HUES48 (cell line): Measurements from ENCODE around the gene SYCN.
"Not testable (repeated sequence)": the region's sequence is repeated elsewhere in the genome, so short reads cannot be mapped to it uniquely, and the experiment has no call there.

Experiments used
- H3K27ac ChIP-seq: one replicate; pipeline ENCODE4 v1.7.0; 2013; ENCODE audit warnings: low read depth, low read length, inconsistent platforms
- H3K27me3 ChIP-seq: 2 replicates; pipeline ENCODE4 v1.6.1; 2013; ENCODE audit warnings: mild to moderate bottlenecking, low read length; ENCODE audit not compliant: control insufficient read depth, insufficient read depth
- H3K36me3 ChIP-seq: 2 replicates; pipeline ENCODE4 v1.6.1; 2013; ENCODE audit warnings: low read length; ENCODE audit not compliant: control insufficient read depth, insufficient read depth
- H3K4me1 ChIP-seq: 2 replicates; pipeline ENCODE4 v1.6.1; 2013; ENCODE audit warnings: mild to moderate bottlenecking, low read length; ENCODE audit not compliant: control insufficient read depth, insufficient read depth
- H3K4me3 ChIP-seq: 2 replicates; pipeline ENCODE4 v1.5.1; 2013; ENCODE audit warnings: mild to moderate bottlenecking, low read depth, low read length
- H3K9ac ChIP-seq: 2 replicates; pipeline ENCODE4 v1.6.1; 2013; ENCODE audit warnings: mild to moderate bottlenecking, low read depth, low read length, moderate library complexity
- H3K9me3 ChIP-seq: 2 replicates; pipeline ENCODE4 v1.6.1; 2013; ENCODE audit warnings: low read length; ENCODE audit not compliant: control insufficient read depth, insufficient read depth

The SYCN gene

DNA sequence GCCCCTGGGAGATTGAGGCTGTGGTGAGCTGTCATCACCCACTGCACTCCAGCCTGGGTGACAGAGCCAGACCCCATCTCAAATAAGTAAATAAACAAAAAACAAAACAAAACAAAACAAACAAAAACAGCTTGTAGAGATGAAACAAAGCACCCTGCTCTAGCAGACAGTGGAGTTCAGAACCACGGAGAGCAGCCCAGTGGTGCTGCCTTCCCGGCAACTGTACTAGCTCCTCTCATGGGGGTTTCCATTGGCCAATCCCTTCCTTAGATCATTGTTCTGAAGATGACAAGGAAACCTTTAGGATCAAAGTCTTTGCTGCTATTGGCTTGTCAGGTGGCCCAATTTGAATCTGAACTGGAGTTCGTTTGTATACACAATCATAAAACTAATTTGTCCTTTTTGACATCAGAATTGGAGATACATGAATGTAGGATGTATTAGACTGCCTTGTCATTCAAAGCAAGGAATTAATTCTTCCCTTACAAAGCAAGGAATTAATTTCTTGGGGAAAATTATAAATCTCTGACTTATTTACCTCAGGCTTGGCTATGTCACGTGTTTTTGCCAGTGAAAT, 19.7 kb upstream of the SYCN start:
- H3K9me3 ChIP-seq: no peaks in the 10 kb centered on the region
- H3K4me1 ChIP-seq: no peaks in the 10 kb centered on the region
- no peak overlapping the region for H3K9ac ChIP-seq
- no peak overlapping the region for H3K4me3 ChIP-seq
- H3K27ac ChIP-seq: no peak overlapping the region
- no peaks in the 10 kb centered on the region for H3K36me3 ChIP-seq
- H3K27me3 ChIP-seq: 0 out of 2 replicates have a peak, but pooled peaks cover 5% of the 10 kb centered on the region

DNA sequence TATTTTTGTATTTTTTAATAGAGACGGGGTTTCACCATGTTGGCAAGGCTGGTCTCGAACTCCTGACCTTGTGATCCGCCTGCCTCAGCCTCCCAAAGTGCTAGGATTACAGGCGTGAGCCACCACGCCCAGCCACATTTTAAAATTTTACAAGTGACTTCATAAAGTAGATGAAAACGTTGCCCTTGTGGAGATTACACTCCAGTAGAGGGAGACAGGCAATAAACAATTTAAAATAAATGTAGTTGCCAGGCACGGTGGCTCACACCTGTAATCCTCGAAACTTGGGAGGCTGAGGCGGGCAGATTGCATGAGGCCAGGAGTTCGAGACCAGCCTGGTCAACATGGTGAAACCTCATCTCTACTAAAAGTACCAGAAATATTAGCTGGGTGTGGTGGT, 15.0 kb upstream of the SYCN start:
- not testable (repeated sequence) for H3K36me3 ChIP-seq, H3K4me1 ChIP-seq

DNA sequence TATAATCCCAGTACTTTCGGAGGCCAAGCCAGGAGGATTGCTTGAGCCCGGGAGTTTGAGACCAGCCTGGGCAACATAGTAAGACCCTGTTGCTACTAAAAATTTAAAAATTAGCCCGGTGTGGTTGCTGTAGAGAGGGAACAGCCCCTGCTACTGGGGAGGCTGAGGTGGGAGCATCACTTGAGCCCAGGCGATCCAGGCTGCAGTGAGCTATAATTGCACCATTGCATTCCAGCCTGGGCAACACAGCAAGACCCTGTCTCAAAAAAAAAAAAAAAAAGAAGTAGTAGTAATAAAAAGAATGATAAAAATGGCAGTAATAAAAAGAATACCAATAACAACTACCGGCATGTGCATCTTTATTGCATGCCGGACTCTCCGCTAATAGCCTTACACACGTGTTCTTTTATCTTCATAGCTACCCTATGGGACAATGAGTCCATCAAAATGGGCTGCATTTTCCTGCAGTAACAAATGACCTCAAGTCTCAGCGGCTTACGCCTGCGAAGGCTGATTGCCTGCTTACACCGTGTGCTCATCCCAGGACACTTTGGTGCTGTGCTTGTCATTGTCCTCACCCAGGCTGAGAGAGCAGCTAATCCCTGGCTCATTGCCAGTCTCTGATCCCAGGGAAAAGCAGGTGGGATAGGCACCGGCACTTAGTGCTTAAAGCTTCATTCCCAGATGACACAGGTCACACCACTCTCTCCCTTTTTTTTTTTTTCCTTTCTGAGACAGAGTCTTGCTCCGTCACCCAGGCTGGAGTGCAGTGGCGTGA, 14.4 kb upstream of the SYCN start:
- no peaks in the 10 kb centered on the region for H3K4me1 ChIP-seq

More for the DNA sequence above, 15.0 kb upstream of the SYCN start:
- not testable (repeated sequence) for H3K4me3 ChIP-seq, H3K27ac ChIP-seq, H3K9ac ChIP-seq, H3K27me3 ChIP-seq, H3K9me3 ChIP-seq

DNA sequence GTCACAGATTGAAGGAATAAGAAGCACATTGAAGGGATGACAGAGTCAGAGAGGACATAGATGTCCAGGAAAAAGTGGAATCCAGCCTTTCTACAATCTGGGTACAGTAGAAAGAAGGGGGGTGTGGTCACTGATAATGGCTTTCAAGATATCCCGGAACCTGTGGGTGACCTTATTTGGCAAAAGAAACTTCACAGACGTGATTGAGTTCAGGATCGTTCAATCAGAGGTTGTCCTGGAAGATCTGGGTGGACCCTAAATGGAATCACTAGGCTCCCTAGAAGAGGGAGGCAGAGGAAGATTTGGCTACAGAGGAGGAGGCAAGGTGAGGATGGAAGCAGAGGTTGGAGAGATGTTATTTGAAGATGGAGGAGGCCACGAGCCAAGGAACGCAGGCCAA, 13.0 kb upstream of the SYCN start:
- Histone ChIP-seq H3K9me3 (no peaks in the 10 kb centered on the region), H3K36me3 (no peaks in the 10 kb centered on the region), H3K9ac (no peak overlapping the region), H3K4me3 (no peak overlapping the region), H3K27ac (no peak overlapping the region), H3K27me3 (no peaks in the 10 kb centered on the region), H3K4me1 (no peaks in the 10 kb centered on the region)

More for the DNA sequence above, 14.4 kb upstream of the SYCN start:
- H3K4me3 ChIP-seq: no peak overlapping the region
- H3K27me3 ChIP-seq: no peaks in the 10 kb centered on the region
- no peak overlapping the region for H3K9ac ChIP-seq
- no peaks in the 10 kb centered on the region for H3K36me3 ChIP-seq
- H3K9me3 ChIP-seq: no peaks in the 10 kb centered on the region
- no peak overlapping the region for H3K27ac ChIP-seq

DNA sequence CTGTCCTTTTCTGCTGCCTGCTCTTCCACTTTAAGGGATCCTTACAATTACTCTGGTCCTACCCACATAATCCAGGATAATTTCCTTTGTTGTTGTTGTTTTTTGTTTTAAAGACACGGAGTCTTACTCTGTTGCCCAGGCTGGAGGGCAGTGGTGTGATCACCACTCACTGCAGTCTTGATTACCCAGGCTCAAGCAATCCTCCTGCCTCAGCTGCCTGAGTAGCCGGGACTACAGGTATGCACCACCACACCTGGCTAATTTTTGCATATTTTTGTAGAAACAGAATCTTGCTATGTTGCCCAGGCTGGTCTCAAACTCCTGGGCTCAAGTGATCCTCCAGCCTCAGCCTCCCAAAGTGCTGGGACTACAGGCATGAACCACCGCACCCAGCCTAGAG, 11.3 kb upstream of the SYCN start:
- not testable (repeated sequence) for H3K27ac ChIP-seq, H3K27me3 ChIP-seq, H3K4me1 ChIP-seq, H3K9me3 ChIP-seq, H3K36me3 ChIP-seq, H3K4me3 ChIP-seq, H3K9ac ChIP-seq

DNA sequence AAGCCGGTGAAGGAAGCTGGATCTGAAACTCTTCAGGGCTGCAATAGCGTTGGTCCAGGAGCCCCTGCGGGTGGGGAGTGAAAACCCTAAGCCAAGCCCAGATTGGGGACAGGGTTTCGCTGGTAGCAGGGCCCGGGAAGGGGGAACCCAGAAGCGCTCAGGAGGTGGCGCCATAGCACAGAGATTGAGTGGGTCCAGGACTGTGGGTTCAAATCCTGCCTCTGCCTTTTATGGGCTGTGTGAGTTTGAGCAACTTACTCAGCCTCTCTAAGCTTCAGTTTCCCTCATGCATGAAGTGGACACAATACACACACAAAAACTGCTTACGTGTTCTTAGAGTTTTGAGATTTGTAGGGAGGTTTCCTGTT, 8.3 kb upstream of the SYCN start:
- H3K9me3 ChIP-seq: no peaks in the 10 kb centered on the region
- H3K27me3 ChIP-seq: no peaks in the 10 kb centered on the region
- H3K9ac ChIP-seq: no peak overlapping the region
- no peak overlapping the region for H3K27ac ChIP-seq
- H3K36me3 ChIP-seq: no peaks in the 10 kb centered on the region
- no peaks in the 10 kb centered on the region for H3K4me1 ChIP-seq
- no peak overlapping the region for H3K4me3 ChIP-seq

DNA sequence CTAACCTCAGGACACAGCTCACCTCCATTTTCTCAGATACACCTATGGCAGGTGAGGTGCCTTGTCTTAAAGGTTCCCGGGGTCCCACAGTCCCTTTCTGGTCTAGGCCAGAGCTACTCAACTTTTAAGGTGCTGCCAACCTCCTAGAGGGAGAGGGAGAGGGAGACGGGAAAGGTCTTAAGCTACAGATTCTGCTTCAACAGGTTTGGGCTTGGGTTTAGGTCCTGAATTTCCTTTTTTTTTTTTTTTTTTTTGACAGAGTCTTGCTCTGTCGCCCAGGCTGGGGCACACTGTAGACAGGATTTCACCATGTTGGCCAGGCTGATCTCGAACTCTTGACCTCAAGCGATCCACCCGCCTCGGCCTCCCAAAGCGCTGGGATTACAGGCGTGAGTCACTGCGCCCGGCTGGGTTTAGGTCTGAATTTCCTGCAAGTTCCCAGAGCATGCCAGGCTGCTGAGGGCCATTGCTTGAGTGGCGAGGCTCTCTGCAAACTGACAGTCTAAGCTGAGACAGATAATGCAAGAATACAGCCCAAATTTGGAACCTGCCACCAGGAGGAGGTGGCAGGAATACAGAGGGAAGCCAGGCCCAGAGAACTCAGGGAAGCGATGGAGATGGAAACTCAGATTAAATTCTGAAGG, 7.8 kb upstream of the SYCN start:
- Histone ChIP-seq H3K9me3 (no peaks in the 10 kb centered on the region), H3K4me3 (no peak overlapping the region), H3K4me1 (no peaks in the 10 kb centered on the region), H3K9ac (no peak overlapping the region), H3K27ac (no peak overlapping the region), H3K36me3 (no peaks in the 10 kb centered on the region), H3K27me3 (no peaks in the 10 kb centered on the region)

DNA sequence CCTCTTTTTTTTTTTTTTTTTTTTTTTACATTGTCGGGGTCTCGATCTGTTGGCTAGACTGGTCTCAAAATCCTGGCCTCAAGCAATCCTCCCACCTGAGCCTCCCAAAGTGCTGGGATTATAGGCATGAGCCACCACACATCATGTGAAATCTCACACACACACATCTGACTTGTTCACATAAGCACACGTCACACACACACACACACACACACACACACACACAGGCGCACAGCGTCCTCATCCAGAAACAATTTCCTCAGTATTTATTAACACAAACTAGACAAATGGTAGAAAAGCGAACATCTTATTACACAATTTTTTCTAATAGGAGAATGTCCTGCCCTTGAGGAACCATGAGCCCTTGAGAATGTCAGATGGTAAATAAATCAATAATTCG, 5.1 kb upstream of the SYCN start:
- Histone ChIP-seq H3K36me3 (no peaks in the 10 kb centered on the region), H3K27ac (no peak overlapping the region), H3K9me3 (no peaks in the 10 kb centered on the region), H3K4me3 (no peak overlapping the region), H3K9ac (no peak overlapping the region), H3K4me1 (no peaks in the 10 kb centered on the region), H3K27me3 (peaks cover 9% of the 10 kb centered on the region)

DNA sequence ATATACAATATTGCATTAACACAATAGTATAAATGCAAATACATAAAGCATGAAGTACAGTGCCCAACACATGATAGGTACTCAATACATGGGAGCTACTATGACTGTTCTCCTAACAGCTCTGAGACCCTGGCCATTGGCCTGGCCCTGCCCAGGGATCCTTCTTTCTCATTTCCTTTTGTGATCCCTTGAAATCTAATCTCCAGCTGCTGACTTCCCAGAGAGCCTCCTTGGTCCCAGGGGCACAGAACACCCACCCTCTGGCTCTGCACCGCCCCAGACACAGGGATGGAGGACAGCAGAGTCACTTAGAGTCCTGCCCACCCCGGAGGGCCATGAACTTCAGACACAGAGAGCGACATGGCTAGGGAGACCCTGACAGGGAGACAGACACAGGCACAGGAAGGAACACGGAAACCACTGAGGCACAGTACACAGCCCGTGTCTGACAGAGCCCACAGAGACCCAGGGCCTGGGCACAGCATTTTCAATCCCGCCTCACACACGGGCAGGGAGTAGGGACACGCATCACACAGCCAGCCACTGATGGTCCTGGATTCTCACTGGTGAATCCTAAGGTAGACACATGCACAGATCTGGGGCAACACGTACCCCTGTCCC, 4.2 kb upstream of the SYCN start:
- Histone ChIP-seq H3K4me3 (no peak overlapping the region), H3K4me1 (no peaks in the 10 kb centered on the region), H3K9ac (no peak overlapping the region), H3K36me3 (no peaks in the 10 kb centered on the region), H3K27me3 (peaks cover 18% of the 10 kb centered on the region), H3K27ac (no peak overlapping the region), H3K9me3 (no peaks in the 10 kb centered on the region)

DNA sequence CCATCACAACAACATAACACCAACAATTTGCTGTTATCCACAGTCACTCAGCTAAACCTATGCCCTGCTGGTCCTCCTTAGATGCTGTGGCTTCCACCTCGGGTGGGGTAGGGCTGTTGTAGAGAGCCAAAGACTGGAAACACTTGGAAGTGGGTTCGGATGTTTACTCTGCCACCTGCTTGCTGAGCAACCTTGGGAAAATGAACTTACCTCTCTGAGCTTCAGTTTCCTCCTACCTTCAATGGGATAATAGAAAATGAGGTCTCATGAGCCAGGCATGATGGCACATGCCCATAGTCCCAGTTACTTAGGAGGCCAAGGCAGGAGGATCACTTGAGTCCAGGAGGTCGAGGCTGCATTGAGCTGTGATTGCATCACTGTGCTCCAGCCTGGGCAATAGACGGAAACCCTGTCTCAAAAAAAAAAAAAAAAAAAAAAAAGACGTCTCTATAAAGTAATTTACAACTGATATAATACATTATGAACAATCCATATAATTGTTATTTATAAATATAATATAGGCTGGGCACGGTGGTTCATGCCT, 3.3 kb upstream of the SYCN start:
- Histone ChIP-seq H3K9ac (no peak overlapping the region), H3K9me3 (no peaks in the 10 kb centered on the region), H3K36me3 (no peaks in the 10 kb centered on the region), H3K27ac (no peak overlapping the region), H3K4me1 (no peaks in the 10 kb centered on the region), H3K4me3 (no peak overlapping the region), H3K27me3 (peaks cover 26% of the 10 kb centered on the region)

DNA sequence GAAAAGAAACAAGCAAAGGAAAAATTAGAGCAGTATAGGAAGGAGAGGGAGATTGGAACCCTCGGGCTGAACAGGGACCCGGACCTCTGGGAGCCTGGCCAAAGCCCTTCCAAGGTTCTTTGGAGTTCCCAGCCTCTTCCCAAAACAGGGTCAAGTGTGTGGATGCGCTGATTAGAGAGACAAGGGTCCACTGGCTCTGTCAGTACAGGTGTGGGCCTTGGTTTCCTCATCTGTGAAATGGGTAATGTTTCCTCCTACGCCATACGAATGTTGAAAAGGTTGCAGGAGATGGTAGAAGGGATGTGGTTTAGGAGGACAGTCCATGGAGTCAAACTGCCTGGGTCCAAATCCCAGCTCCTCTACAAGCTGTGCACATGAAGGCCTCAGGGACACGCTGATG, 2.1 kb upstream of the SYCN start:
- no peak overlapping the region for H3K27ac ChIP-seq
- no peak overlapping the region for H3K4me3 ChIP-seq
- H3K9me3 ChIP-seq: no peaks in the 10 kb centered on the region
- H3K9ac ChIP-seq: no peak overlapping the region
- peaks cover 26% of the 10 kb centered on the region for H3K27me3 ChIP-seq
- H3K4me1 ChIP-seq: no peaks in the 10 kb centered on the region
- no peaks in the 10 kb centered on the region for H3K36me3 ChIP-seq
